ENCODE measurements around the gene LMBR1. TPM values are rescaled to one million over a fixed set of nuclear protein-coding genes. Genes with fewer than 3 reads are reported as not detected.
"Not testable (repeated sequence)": the region's sequence is repeated elsewhere in the genome, so short reads cannot be mapped to it uniquely, and the experiment has no call there.

Gene LMBR1
- total and polyA plus RNA-seq, 2 donors (not counting 3 experiments of a cell fraction or from before 2014, with no cell fraction given) = 14.0 to 72.9 TPM

- no peak for TF ChIP-seq MYC (IDR thresholded peaks at IDR 0.05; ENCODE audit: low read depth, low read length)
These were observed 25.7 kb upstream of the LMBR1 start for GRCh38 chr7:156918635-156919034.

GRCh38 chr7:156909574-156910252 lies 16.7 kb upstream of the LMBR1 start:
- H3K4me1 ChIP-seq (ENCODE audit: control insufficient read depth, extremely low read depth, insufficient read depth, low read length); H3K27ac ChIP-seq (ENCODE audit: insufficient read depth, low read depth, low read length); H3K4me3 ChIP-seq (replicated peaks in 1 of 3; ENCODE audit: insufficient read depth in 1 of 3, low read depth in 1 of 3, low read length in 3 of 3); H3K9me1 ChIP-seq (replicated peaks; ENCODE audit: control insufficient read depth, extremely low read depth, insufficient read depth, low read length); H3K27me3 ChIP-seq (ENCODE audit: control insufficient read depth in 2 of 2, insufficient read depth in 2 of 2, low read length in 2 of 2); dilution Hi-C loops (cut with MboI; ENCODE audit: extremely low pct_ligation_motif_present, low sequenced_read_pairs); H3K9me3 ChIP-seq (replicated peaks; ENCODE audit: control insufficient read depth, insufficient read depth, low read length); DNase-seq (ENCODE audit: low read depth, low spot score); H3K4me2 ChIP-seq (ENCODE audit: insufficient read depth, low read length); FAIRE-seq; H3K36me3 ChIP-seq (ENCODE audit: control insufficient read depth in 2 of 2, extremely low read depth in 1 of 2, insufficient read depth in 2 of 2, low read length in 2 of 2); H3K9ac ChIP-seq (replicated peaks; ENCODE audit: extremely low read depth, insufficient read depth, low read length); H2AFZ ChIP-seq (ENCODE audit: low read depth, low read length); POLR2A ChIA-PET; H3K79me2 ChIP-seq (ENCODE audit: control insufficient read depth, insufficient read depth, low read length); CTCF ChIA-PET; H4K20me1 ChIP-seq (replicated peaks; ENCODE audit: control insufficient read depth, extremely low read depth, insufficient read depth, low read length); BruUV-seq (replicated peaks): not testable (repeated sequence)
- intact Hi-C loops (cut with micrococcal nuclease) = loop anchor here (1.0 to 5.0 kb wide), 5 partner anchors 19 to 428 kb away; partner anchors contain the start of gene DNAJB6

More at GRCh38 chr7:156918635-156919034, 25.7 kb upstream of the LMBR1 start:
- DNase-seq (ENCODE audit: low read depth, low spot score) (no peak), FAIRE-seq (no peak)
- Histone ChIP-seq H3K79me2 (ENCODE audit: control insufficient read depth, insufficient read depth, low read length) (no peaks in the 10 kb centered on the region), H4K20me1 (replicated peaks; ENCODE audit: control insufficient read depth, extremely low read depth, insufficient read depth, low read length) (no peaks in the 10 kb centered on the region), H3K4me3 (replicated peaks in 1 of 3; ENCODE audit: insufficient read depth in 1 of 3, low read depth in 1 of 3, low read length in 3 of 3) (no peak overlapping the region), H3K9me1 (replicated peaks; ENCODE audit: control insufficient read depth, extremely low read depth, insufficient read depth, low read length) (no peaks in the 10 kb centered on the region), H2AFZ (ENCODE audit: low read depth, low read length) (no peak overlapping the region), H3K9ac (replicated peaks; ENCODE audit: extremely low read depth, insufficient read depth, low read length) (no peak overlapping the region), H3K4me1 (ENCODE audit: control insufficient read depth, extremely low read depth, insufficient read depth, low read length) (no peaks in the 10 kb centered on the region), H3K9me3 (replicated peaks; ENCODE audit: control insufficient read depth, insufficient read depth, low read length) (no peaks in the 10 kb centered on the region), H3K27me3 (ENCODE audit: control insufficient read depth in 2 of 2, insufficient read depth in 2 of 2, low read length in 2 of 2) (peaks cover 8 to 12% of the 10 kb centered on the region in 2 experiments), H3K4me2 (ENCODE audit: insufficient read depth, low read length) (no peak overlapping the region), H3K27ac (ENCODE audit: insufficient read depth, low read depth, low read length) (no peak overlapping the region), H3K36me3 (ENCODE audit: control insufficient read depth in 2 of 2, extremely low read depth in 1 of 2, insufficient read depth in 2 of 2, low read length in 2 of 2) (no peaks in the 10 kb centered on the region)
- no TSS peak for BruUV-seq (replicated peaks)
- dilution Hi-C loops (cut with MboI; ENCODE audit: extremely low pct_ligation_motif_present, low sequenced_read_pairs) (no loop called here), intact Hi-C loops (cut with micrococcal nuclease) (no loop called here)
- POLR2A ChIA-PET = no interaction called here
- CTCF ChIA-PET = no interaction called here

All from endothelial cell of umbilical vein (primary cell).